ENCODE data around the gene WRAP53.

- TF ChIP-seq POLR2A (IDR thresholded peaks at IDR 0.05; ENCODE audit: low read depth, low read length) (no peak), POLR2AphosphoS5 (IDR thresholded peaks at IDR 0.05; ENCODE audit: low read depth, low read length) (no peak), POU2F2 (IDR thresholded peaks at IDR 0.05; ENCODE audit: low read depth, low read length) (no peak), TAF1 (IDR thresholded peaks at IDR 0.05; ENCODE audit: low read depth, low read length) (no peak), SPI1 (IDR thresholded peaks at IDR 0.05; ENCODE audit: low read depth, low read length) (no peak)
Observed at GRCh38 chr17:7707446-7707845, 19.2 kb downstream of the WRAP53 start.

Data from GM12891 (cell line).